Esophagus squamous epithelium (tissue), 5 donors: ENCODE data around the gene MALSU1. TPM values are rescaled to one million over a fixed set of nuclear protein-coding genes. Genes with fewer than 3 reads are reported as not detected.
"Not testable (repeated sequence)": the region's sequence is repeated elsewhere in the genome, so short reads cannot be mapped to it uniquely, and the experiment has no call there.

Experiments
- DNase-seq: peaks from one replicate; lab custom pipeline; 2025; lab: John Stamatoyannopoulos, UW
- H3K27ac ChIP-seq, 4 donors: fragments of 200-600 bp; sonication (generic); one replicate each; pipeline ENCODE4 v1.5.1; 2016 to 2019; ENCODE audit warnings: mild to moderate bottlenecking in 1 of 4
- H3K27me3 ChIP-seq, 4 donors: fragments of 200-600 bp; sonication (generic); 1 replicate in 3 of 4; 2 replicates in 1 of 4; pipeline versions ENCODE4 v1.5.1 to v1.6.0; 2017 to 2021; ENCODE audit warnings: antibody characterized with exemption in 1 of 4
- H3K36me3 ChIP-seq, 3 donors: fragments of 200-600 bp; sonication (generic); one replicate each; pipeline ENCODE4 v1.5.1; 2016 to 2019
- H3K4me1 ChIP-seq, 3 donors: fragments of 200-600 bp; sonication (generic); one replicate each; pipeline ENCODE4 v1.5.1; 2017 to 2019
- H3K4me3 ChIP-seq, 4 donors: fragments of 200-600 bp; sonication (generic); 1 replicate in 3 of 4; 2 replicates in 1 of 4; pipeline ENCODE4 v1.5.1; 2016 to 2019; ENCODE audit warnings: mild to moderate bottlenecking in 2 of 4, moderate library complexity in 1 of 4
- H3K9me3 ChIP-seq, 3 donors: fragments of 200-600 bp; sonication (generic); one replicate each; pipeline ENCODE4 v1.5.1; 2016 to 2019
- POLR2A ChIP-seq, 4 donors: fragments of 450-650 bp; IDR thresholded peaks; one replicate each; pipeline ENCODE4 v1.6.1; 2017; ENCODE audit warnings: antibody characterized with exemption in 4 of 4, mild to moderate bottlenecking in 4 of 4, moderate library complexity in 3 of 4
- WGBS, 2 donors: methylation state at CpG; one replicate each; pipeline ENCODE4 v1.1.5; 2018; 5-methylcytosine and 5-hydroxymethylcytosine counted together
- intact Hi-C: fragments of 100-400 bp; cut with DNase I; formaldehyde crosslinking; loops from one replicate; pipeline ENCODE4 v1.15.0; 2022
- total RNA-seq, 4 donors: library from RNA; depleted of rRNA; stranded (reverse); fragments of >200 nt; gene quantifications; one replicate each; pipeline ENCODE4 v1.1.0, GENCODE V29; 2016
- TF ChIP-seq, protein P1 (sequence below), 6 experiments: fragments of 450-650 bp in 4 of 6; fragments of 200-600 bp in 2 of 6; sonication (generic) in 2 of 6; IDR thresholded peaks; one replicate each; pipeline ENCODE4 v1.5.1; 2016 to 2019; ENCODE audit warnings: antibody characterized with exemption in 6 of 6, mild to moderate bottlenecking in 4 of 6, moderate library complexity in 4 of 6
- donor health status: DM: yes; HTN: yes; CAD: no.

The MALSU1 gene
- total RNA-seq, 4 donors from 2014 or later, result 32.6 to 55.1 (median 49.3) TPM

DNA sequence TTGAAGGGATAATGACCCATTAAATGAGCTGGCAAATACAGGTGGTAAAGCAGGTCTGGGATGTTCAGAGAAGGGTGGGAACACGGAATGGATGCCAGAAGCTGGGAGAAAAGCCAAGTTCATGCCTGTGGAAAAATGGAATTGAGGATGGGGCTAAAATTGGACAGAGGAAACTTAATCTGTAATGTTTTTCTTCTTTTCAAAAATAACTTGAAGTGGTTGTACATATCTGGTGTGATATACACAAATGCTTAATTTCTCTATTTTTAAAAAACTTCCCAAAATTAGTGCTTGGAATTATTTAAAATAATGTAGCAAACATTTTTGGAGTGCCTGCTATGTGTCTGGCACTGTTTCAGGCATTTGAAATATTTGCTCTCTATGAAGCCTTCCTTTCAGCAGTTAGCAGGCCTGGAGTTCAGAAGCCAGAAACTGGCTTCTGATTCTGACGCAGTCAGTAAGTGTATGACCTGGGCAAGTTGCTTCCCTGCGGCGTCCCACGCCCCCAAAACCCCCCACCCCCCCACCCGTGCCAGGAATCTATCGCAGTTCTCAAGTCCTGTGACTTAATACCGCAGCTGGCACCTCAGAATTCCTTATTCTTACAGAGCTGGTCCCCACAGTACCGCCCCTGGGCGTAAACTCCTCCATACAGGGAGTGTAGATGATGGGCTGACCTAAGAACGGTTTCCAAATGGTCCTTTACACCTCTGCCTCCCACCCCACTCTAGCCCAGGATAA, 828 bp upstream of the MALSU1 start:
- intact Hi-C loops, result no loop called here
- H3K36me3 ChIP-seq, result peaks cover 0 to 29% (median 0%) of the 10 kb centered on the region in 3 donors
- no peak for DNase-seq
- no peaks in the 10 kb centered on the region for H3K9me3 ChIP-seq
- WGBS, 2 donors, result 53 to 57% methylated on average over 7 to 11 of the region's 11 CpGs
- TF ChIP-seq, protein P1, sequence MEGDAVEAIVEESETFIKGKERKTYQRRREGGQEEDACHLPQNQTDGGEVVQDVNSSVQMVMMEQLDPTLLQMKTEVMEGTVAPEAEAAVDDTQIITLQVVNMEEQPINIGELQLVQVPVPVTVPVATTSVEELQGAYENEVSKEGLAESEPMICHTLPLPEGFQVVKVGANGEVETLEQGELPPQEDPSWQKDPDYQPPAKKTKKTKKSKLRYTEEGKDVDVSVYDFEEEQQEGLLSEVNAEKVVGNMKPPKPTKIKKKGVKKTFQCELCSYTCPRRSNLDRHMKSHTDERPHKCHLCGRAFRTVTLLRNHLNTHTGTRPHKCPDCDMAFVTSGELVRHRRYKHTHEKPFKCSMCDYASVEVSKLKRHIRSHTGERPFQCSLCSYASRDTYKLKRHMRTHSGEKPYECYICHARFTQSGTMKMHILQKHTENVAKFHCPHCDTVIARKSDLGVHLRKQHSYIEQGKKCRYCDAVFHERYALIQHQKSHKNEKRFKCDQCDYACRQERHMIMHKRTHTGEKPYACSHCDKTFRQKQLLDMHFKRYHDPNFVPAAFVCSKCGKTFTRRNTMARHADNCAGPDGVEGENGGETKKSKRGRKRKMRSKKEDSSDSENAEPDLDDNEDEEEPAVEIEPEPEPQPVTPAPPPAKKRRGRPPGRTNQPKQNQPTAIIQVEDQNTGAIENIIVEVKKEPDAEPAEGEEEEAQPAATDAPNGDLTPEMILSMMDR (IDR thresholded peaks at IDR 0.05), result no peak
- TF ChIP-seq POLR2A (IDR thresholded peaks at IDR 0.05), result no peak
- peaks cover 8 to 57% (median 16%) of the 10 kb centered on the region in 3 donors for H3K4me1 ChIP-seq
- peak overlapping the region; percentile 83 to 88 (median 84) for H3K27ac ChIP-seq
- peaks cover 0 to 4% (median 0%) of the 10 kb centered on the region in 4 donors for H3K27me3 ChIP-seq
- H3K4me3 ChIP-seq, result peak overlapping the region; percentile 77 to 82 (median 80)

DNA sequence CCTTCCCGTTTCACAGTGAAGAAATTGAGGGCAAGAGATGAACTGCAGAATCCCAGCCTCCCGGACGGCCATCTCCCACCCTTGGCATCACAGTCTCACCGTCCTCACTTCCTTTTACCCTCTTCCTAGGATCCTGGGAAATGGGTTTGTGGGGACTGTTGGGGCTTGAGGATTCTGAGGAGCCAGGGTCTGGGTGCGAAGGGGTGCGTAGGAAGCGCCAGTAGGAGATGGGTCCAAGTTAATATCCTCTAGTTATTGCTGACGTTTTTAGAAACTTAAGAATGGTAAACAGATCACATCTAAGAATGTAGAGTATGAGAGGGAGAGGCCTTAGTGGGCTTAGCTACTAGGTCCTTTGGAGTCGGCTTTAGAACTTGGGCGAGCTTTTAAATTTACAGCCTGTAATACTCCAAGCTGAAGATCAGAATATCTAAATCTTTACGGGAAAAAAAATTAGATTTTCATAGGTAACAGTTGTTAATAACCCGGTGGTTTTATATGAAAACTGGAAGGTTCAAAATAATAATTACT, 696 bp downstream of the MALSU1 start:
- intact Hi-C loops, result no loop called here
- no peak for TF ChIP-seq POLR2A (IDR thresholded peaks at IDR 0.05)
- TF ChIP-seq, protein P1 (IDR thresholded peaks at IDR 0.05), result no peak
- WGBS, 2 donors, result 10 to 22% methylated on average over 7 to 12 of the region's 12 CpGs
- H3K4me3 ChIP-seq, result peak overlapping the region; percentile 77 to 82 (median 80)
- H3K27me3 ChIP-seq, result peaks cover 0 to 4% (median 0%) of the 10 kb centered on the region in 4 donors
- H3K36me3 ChIP-seq, result peaks cover 0 to 42% (median 0%) of the 10 kb centered on the region in 3 donors
- no peak for DNase-seq
- no peaks in the 10 kb centered on the region for H3K9me3 ChIP-seq
- H3K27ac ChIP-seq, result peak overlapping the region; percentile 83 to 88 (median 84)
- peaks cover 8 to 55% (median 16%) of the 10 kb centered on the region in 3 donors for H3K4me1 ChIP-seq

DNA sequence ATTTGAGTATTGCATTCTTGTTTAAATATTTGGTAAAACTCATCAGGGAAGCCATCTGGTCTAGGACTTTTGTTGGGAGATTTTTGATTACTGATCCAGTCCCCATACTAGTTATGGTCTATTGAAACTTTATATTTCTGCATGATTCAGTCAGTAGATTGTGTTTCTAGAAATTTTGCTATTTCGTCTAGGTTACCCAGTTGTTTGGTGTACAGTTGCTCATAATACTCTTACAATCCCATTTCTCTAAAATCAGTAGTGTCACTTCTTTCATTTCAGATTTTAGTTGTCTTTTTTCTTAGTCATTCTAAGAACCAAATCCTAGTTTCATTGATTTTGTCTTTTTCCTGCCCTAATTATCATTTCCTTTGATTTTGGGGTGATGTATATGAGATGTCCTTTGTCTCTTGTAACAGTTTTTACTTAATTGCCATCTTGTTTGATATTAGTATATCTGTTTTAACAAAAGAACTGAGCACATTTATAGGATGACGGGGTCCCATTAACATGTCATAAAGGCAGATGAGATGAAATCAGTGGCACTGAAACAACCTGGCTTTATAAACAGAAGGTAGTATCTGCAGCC, 7.9 kb downstream of the MALSU1 start:
- TF ChIP-seq, protein P1 (IDR thresholded peaks at IDR 0.05), result no peak
- TF ChIP-seq POLR2A (IDR thresholded peaks at IDR 0.05), result no peak
- intact Hi-C loops, result no loop called here
- peaks cover 0 to 89% (median 13%) of the 10 kb centered on the region in 3 donors for H3K36me3 ChIP-seq
- peaks cover 0 to 14% (median 0%) of the 10 kb centered on the region in 3 donors for H3K4me1 ChIP-seq
- no peak overlapping the region for H3K27ac ChIP-seq
- H3K4me3 ChIP-seq, result no peak overlapping the region
- DNase-seq, result no peak
- 88 to 94% methylated on average over 2 of the region's 2 CpGs for WGBS, 2 donors
- H3K9me3 ChIP-seq, result no peaks in the 10 kb centered on the region
- no peaks in the 10 kb centered on the region for H3K27me3 ChIP-seq

DNA sequence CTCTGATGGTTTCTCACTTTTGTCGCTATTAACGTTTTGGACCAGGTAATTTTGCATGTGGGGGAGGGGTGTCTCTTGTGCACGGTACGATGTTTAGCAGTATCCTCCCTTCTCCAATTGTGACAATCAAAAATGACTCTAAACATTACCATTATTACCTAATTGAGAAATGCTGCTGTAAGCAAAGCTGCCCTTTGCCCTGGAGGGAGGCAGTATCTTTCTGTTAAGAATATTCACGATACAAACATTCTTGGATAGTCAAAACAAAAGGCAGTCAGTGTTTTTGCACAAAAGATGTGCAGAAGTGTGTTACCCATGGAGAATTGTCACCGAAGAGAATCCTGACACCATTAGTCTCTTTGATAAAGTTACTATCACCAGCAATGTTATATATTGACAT, 9.6 kb downstream of the MALSU1 start:
- Histone ChIP-seq H3K27me3 (no peaks in the 10 kb centered on the region), H3K27ac (no peak overlapping the region), H3K36me3 (peaks cover 0 to 77% (median 13%) of the 10 kb centered on the region in 3 donors), H3K4me1 (no peaks in the 10 kb centered on the region), H3K4me3 (no peak overlapping the region), H3K9me3 (no peaks in the 10 kb centered on the region)
- no peak for DNase-seq
- 87 to 91% methylated on average over 6 of the region's 6 CpGs for WGBS, 2 donors
- no peak for TF ChIP-seq POLR2A (IDR thresholded peaks at IDR 0.05)
- TF ChIP-seq, protein P1 (IDR thresholded peaks at IDR 0.05), result no peak
- intact Hi-C loops, result no loop called here

DNA sequence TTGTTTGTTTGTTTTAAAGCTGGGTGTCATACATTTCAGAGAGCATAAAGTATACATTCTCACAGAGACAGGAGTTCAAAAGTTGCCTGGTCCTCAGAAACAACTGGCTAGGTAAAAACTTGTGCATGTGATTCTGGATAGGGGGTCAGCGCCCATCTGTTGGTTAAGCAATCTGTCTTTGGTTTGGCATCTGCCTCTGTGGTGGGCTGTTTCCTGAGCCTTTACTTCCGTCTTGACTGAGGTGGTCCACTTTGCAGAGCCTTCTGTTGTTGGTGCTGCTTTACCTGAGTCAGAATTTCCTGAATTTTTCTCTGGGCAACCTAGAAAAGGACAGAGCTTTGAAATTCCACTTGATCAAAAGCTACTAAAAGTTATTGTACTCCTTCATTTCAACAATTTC, 13.0 kb downstream of the MALSU1 start:
- DNase-seq, H3K4me1 ChIP-seq, H3K27ac ChIP-seq, H3K9me3 ChIP-seq, H3K27me3 ChIP-seq, intact Hi-C loops, H3K4me3 ChIP-seq: not testable (repeated sequence)
- WGBS, 2 donors, result 67% methylated on average over 2 of the region's 2 CpGs
- H3K36me3 ChIP-seq, result peaks cover 0 to 50% (median 13%) of the 10 kb centered on the region in 3 donors
